ENCODE results near the gene LIMCH1.

- TF ChIP-seq EZH2 (IDR thresholded peaks at IDR 0.05; ENCODE audit: low read length, unreplicated experiment) = no peak
- TF ChIP-seq, protein P1, sequence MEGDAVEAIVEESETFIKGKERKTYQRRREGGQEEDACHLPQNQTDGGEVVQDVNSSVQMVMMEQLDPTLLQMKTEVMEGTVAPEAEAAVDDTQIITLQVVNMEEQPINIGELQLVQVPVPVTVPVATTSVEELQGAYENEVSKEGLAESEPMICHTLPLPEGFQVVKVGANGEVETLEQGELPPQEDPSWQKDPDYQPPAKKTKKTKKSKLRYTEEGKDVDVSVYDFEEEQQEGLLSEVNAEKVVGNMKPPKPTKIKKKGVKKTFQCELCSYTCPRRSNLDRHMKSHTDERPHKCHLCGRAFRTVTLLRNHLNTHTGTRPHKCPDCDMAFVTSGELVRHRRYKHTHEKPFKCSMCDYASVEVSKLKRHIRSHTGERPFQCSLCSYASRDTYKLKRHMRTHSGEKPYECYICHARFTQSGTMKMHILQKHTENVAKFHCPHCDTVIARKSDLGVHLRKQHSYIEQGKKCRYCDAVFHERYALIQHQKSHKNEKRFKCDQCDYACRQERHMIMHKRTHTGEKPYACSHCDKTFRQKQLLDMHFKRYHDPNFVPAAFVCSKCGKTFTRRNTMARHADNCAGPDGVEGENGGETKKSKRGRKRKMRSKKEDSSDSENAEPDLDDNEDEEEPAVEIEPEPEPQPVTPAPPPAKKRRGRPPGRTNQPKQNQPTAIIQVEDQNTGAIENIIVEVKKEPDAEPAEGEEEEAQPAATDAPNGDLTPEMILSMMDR (conservative IDR thresholded peaks at IDR 0.05; ENCODE audit: low read depth, low read length) = no peak
- no peak for TF ChIP-seq EZH2phosphoT487 (IDR thresholded peaks at IDR 0.05; ENCODE audit: borderline replicate concordance, low read length)
These were observed 1.8 kb downstream of the LIMCH1 start for GRCh38 chr4:41539711-41540110.

All from PC-3 (cell line).